Measurements from ENCODE around the gene SLC35F6.
"Not testable (repeated sequence)": the region's sequence is repeated elsewhere in the genome, so short reads cannot be mapped to it uniquely, and the experiment has no call there.

Gene SLC35F6

DNA sequence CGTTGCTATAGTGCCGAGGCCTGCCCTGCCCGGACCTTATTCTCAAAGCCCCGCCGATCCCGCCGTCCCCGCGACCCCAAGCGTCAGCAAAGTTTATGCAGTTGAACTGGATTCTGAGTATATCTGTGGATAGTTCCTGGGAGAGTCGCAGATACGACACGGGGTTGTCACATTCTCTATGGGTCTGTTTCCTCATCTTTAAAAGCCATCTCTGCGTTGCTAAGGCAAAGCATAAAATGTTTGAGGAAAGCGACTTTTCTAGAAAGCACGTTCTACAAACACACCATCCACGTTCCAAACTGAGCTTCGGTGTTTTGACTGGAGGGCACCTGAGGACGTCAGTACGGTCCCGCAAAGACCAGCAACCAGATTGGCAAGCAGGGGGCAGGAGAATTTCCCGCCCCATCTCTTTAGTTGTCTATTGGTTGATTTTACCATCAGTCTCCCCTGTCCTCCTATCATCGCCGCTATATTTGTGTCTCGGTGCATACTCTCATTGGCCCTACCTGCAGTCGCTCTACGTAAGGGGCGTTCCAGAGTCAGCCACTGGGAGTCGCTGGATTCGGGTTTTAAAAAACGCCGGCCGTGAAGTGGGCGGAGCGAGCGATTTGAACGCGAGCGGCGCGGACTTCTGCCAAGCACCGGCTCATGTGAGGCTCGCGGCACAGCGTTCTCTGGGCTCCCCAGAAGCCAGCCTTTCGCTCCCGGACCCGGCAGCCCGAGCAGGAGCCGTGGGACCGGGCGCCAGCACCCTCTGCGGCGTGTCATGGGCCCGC, 21.5 kb downstream of the SLC35F6 start, which contains the start of gene CENPA:
CENPA (plus strand) TSS at position 626 of the 776 bp plus-strand sequence; CDS start at position 767, 141 bp downstream.
- DNase-seq, result peak; percentile 96

DNA sequence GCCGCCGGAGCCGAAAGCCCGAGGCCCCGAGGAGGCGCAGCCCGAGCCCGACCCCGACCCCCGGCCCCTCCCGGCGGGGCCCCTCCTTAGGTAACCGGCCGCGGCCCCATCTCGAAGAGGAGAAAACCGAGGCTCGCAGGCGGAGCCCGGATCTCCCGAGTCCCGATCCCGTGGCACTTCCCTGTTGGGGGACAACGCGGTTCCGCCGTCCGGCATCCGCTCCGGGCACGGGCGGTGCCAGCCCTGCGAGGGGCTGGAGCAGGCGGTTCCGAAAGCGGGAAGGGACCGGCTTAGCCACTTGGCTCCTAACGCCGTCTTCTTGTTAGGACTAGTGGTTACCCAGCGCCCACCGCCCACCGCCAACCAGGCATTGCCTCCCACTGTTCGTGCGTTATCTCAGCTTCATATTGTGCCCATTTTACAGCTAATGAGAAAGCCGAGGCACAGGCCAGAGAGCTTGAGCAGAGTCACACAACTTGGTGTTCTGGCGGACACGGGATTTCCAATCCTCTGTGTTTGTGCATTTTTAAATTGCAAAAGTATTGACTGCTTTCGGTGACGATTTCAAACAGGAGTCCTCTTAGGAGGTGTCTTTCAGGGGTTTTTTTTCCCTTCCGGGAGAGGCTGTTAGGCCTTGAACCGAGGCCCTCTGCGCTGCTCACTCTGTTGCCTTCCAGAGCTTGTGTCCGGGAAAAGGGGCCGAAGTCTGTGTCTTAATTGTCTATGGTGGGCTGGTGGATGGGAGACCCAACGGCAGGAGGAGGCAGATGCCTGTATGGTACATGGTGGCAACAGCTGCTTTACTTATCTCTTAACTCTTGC, 22.3 kb downstream of the SLC35F6 start:
- no peak for DNase-seq

DNA sequence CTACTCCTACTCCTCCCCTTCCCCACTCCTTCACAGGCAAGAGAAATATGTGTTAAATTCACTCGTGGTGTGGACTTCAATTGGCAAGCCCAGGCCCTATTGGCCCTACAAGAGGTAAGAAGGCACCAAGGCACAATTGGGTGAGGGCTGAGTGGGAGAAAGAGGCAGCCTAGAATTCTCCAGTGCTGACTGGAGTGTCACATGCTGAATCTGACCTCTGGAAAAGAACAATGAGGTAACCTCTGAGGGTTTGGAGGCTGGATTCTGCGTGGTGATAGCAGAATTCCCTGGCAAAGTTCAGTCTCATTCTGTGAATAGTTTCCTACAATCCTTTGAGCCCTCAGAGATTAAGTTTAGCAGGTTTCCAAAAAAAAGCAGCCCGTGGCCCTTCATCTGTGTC, 28.6 kb downstream of the SLC35F6 start:
- DNase-seq, result no peak

DNA sequence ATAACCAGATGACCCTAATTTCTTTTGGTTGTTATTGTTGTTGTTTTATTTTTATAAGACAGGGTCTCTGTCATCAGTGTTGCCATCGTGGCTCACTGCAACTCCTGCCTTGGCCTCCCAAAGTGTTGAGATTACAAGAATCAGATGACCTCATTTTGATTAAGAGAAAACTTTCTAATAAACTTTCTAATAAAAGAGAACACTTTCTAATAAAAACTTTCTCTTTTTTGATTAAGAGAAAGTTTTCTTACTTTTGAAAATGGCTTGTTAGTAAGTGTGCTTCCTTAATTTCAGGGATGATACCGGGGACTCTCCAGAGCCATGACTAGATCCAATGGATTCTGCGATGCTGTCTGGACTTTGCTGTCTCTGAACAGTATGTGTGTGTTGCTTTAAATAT, 29.4 kb downstream of the SLC35F6 start:
- DNase-seq, result no peak

DNA sequence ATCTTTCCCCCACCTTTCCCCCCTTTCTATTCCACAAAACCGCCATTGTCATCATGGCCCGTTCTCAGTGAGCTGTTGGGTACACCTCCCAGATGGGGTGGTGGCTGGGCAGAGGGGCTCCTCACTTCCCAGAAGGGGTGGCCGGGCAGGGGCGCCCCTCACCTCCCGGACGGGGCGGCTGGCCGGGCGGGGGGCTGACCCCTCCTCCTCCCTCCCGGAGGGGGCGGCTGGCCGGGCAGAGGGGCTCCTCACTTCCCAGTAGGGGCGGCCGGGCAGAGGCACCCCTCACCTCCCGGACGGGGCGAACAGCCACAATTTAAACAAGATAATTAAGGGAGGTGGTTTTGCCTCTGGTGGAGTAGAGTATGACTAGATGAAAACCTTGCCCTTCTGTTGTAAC, 31.1 kb downstream of the SLC35F6 start:
- DNase-seq, result not testable (repeated sequence)

DNA sequence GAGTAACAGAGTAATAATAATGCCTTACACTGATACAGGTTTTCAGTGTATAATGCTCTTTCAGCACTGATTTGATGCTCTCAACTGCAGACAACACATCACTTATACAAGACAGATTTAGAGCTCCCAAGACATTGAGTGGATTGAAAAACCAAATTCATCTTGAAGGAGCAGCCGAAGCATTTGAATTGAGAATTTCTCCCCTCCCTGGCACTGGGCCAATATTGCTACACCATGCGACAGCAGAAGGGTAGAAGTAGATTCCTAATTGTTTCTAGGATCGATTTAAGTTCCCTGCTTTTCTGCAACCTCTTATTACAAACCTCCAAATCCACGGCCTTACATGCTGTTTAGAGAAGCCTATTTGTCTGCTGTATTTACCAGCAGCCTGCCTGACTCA, 37.2 kb downstream of the SLC35F6 start:
- DNase-seq, result no peak

DNA sequence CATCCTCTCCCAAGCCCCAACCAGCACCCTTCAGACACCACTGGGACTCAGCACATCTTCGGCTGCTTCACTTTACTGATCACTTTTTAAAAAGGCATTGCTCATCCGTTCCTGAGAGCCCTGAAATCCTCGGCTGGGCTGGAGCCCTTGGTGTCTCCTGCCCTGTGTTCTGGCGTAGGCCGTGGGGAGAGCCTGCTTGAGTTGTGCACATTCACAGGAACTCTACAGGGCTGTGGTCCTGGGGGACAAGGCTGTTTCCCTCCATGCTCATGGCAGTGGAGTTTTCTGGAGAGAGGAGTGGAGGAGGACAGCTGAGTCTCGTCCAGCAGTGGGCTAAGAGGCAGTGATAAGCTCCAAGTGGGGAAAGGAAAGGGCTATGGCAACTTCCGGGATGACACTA, 37.7 kb downstream of the SLC35F6 start:
- no peak for DNase-seq

DNA sequence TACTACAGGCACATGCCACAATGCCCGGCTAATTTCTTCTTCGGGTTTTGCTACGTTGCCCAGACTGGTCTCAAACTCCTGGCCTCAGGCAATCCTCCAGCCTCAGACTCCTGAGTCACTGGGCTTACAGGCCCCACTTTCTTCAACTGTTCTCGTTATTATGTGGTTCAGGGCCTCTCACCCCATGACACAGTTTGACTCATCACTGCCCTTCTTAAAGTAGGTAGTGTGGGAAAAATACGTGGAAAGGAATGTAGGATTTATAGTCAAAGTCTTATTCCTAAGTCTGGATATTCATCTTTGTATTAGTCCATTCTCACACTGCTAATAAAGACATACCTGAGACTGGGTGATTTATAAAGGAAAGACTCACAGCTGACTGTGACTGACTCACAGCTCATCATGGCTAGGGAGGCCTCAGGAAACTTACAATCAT, 41.2 kb downstream of the SLC35F6 start:
- no peak for DNase-seq

DNA sequence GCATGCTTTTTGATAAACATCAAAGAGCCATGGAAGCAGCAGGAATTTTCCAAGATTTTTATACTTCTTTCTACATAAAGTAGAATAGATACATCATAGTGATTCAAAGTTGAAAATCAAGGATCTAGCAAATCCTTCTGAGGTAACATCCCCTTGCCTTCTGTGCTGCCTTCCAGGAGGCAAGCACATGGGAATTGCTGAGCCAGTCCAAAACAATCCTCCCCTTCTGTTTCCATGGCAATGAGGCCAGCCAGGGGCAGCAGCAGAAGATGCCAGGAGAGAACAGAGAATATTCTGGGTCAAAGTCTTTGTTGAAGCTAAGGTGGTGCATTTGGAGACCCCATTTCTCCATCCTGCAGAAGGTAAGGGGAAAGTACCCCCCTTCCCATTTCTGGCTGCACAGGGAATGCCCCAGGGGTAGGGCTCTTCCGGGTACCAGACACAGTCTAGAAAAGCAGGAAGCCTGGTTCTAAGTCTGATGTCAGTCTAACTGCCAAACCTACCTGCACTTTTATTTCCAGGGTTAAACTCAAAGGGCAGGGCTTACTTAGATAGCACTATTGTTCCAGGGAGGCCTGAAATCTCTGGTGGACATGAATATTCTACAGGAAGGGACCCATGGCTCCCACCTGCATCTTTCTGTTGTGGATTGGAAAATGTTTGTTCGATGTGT, 43.8 kb downstream of the SLC35F6 start:
- DNase-seq, result no peak

DNA sequence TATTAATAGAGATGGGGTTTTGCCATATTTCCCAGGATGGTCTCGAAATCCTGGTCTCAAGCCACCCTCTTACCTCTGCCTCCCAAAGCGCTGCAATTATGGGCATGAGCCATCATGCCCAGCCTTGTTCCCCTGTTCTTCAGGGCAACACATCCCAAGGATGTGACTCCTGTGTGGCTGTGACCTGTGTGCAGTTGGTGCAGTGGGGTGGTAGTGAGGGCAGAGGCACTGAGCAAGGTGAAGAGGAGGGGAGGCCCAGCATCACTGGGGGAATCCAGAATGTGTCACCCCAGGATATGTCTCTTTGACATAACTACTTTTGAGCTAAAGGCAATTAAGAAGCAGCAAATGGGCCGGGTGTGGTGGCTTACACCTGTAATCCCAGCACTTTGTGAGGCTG, 45.1 kb downstream of the SLC35F6 start:
- no peak for DNase-seq

DNA sequence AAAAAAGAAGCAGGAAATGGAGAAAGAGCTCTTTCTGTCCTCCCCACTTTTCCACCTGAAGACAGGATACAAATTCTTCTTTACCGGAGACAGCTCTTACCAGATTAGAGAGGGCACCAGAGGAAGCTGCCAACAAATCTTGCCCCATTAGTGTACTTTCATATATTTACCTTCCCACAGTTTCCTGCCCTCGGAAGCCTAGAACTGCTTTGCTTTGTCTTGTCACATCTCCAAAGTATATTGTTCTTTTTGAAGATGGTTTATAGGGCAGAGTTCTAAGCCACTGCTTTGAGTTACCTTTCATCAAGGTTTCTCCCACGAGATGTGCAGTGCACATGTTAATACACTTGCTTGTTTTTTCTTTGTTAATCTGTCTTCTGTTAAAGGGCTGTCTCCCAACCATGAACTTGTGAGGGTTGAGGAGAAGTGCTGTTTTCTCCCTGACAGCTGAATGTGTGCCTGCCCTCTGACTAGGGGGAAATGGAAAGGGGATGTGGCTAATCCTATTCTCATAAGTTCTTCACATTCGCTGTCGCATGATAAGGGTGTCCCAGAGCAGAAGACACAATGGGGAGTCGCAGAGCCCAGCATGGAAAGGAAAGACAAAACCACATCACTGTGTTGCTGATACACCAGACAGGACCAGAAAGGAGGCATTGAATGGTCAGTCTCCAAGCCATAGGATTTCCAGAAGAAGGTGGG, 45.9 kb downstream of the SLC35F6 start:
- DNase-seq, result peak; percentile 27

DNA sequence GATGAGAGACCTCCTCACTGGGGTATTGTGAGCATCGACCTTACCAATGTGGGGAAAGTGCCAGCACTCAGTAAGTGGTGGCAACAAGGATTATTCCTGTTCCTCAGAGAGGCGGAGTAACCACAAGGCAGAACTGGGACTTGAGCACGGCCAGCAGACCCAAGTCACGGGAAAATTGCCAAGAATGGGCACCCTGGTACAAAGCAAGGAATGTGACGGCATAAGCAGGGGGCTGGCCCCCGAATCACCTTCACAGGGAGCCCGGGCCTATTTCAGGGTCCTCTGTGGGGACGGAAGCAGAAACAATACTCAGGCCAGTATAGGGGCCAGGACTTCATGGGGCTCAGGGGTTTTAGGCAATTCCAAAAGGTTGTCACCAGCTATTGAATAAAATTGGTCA, 47.2 kb downstream of the SLC35F6 start:
- no peak for DNase-seq

DNA sequence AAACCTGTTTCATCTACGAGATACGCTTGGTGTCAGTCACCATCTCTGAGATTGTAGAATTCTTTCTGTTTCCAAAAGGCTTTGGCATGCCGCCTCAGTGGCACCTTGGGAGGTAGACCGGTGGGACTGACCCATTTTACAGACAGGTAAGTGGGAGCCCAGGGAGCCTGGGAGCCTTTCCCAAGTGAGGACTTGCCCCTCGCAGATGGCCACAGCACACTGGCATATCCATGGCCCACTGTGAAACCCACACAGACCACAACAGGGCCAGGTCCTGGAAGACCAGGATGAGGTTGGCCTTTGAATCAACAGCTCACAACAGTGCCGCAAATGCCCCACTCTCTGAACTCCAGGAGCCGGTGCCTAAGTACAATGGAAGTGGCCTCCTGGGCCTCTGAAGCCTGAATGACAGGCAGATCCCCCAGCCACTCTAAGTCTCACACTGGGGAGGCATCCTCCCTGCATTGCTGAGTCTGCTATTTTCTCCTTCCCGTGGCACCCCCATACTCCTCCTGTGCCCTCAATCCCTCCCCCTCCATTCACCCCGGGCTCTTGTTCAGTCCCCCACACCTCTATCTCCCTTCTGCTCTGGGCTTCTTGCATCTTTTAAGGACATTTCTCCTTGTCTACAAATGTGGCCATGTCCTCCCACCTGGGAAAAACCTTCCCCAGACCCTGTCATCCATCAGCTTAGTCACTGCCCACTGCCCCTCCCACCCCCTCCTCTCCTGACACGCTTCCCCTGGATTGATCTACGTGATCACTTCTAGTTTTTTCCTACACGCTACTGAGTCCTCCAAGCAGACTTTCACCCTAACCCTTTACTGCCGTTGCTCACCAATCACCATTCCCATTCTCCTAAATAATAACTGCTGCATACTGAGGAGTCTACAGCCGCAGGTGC, 48.0 kb downstream of the SLC35F6 start:
- no peak for DNase-seq

DNA sequence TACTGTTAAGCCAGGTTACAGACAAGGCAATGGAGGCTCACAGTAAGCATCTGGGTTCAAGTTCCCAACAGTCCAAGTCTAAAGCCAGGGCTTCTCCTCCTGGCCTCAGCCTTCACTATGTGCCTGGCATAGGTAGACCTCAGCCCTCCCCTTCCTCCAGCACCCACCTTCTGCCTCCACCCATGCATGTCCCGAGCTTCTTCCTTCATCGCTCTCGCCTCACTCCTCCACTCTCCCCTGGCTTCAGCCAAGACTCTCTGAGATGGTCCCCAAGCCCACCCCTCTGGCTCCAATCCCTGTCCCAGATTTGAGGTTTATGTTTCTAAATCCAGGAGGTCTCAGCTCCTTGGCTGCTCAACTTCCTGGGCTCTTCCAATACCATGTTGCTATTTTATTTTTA, 48.6 kb downstream of the SLC35F6 start:
- no peak for DNase-seq

DNA sequence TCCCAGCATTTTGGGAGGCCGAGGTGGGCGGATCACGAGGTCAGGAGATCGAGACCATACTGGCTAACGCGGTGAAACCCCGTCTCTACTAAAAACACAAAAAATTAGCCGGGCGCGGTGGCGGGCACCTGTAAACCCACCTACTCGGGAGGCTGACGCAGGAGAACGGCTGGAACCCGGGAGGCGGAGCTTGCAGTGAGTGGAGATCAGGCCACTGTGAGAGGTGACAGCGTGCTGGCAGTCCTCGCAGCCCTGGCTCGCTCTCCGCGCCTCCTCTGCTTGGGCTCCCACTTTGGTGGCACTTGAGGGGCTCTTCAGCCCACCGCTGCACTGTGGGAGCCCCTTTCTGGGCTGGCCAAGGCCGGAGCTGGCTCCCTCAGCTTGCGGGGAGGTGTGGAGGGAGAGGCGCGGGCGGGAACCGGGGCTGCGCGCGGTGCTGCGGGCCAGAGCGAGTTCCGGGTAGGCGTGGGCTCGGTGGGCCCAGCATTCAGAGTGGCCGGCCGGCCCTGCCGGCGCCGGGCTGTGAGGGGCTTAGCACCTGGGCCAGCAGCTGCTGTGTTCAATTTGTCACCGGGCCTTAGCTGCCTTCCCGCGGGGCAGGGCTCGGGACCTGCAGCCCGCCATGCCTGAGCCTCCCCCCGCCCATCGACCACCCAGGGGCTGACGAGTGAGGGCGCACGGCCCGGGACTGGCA, 50.1 kb downstream of the SLC35F6 start:
- DNase-seq, result not testable (repeated sequence)

DNA sequence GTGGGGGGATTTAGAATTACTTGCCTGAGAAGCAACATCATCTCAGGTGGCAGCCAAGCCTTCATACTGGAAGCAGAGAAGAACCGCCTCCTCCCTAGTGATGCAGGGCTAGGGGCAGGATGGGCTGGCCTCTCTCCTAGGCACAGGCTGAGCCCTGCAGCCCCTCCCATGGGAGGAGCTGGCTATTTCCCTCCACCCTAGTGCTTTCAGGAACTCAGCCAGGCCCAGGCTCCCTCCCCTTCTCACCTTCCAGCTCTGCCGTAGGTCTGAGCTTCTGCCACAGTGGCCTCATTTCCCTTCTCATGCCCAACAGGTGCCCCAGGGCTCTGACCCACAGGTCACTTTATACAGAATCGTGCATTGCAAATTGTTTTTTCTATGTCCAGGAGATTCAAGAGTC, 52.8 kb downstream of the SLC35F6 start:
- no peak for DNase-seq

DNA sequence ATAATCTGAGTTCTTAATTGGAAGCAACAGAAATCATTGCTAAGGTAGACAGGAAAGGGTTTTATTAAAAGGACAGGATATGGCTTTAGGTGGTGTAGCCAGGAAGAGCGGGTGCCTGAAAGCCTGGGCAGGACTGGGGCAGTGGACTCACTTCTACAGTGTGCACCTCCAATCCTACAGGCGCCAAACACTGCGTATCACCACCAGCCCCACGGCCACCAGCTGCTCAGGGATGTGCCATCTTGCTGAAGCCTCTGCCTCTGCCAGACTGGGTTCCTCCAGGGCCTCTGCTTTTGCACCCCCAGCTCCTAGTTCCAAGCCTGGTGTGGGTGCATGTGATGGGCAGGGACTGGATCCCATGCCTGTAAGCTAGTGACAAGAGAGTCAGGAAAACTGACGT, 54.2 kb downstream of the SLC35F6 start:
- DNase-seq, result no peak

DNA sequence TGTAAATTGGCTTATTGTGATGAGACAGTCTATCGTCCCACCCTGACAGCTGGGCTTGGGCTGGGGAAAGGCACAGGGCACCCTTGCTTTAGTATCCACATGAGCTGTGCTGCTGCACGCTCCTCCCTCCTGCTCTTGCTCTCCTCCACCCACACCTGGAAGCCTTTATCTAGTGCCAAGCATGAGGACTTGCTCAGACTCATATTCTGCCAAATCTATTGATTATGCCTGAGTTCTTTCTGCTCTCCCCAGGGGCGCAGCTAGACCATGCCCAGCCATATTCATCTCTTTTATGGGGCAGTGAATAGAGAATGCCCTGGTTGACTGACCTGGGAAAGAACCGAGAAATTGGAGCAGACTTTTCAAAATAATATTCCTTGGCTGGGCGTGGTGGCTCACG, 54.9 kb downstream of the SLC35F6 start:
- no peak for DNase-seq

DNA sequence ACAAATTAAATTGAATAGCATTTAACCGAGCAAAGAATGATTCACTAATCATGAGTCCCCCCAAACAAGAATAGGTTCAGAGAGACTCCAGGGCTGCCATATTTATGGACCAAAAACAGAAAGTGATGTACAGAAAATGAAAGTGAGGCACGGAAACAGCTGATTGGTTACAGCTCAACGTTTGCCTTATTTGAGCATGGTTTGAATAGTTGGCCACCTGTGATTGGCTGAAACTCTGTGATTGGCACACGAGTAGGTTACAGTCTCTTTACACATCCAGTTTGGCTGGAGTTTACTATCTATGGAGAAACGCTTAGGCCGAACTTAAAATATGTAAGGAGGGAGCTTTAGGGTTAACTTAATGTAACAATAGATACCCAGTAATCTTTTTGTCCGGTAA, 56.8 kb downstream of the SLC35F6 start:
- no peak for DNase-seq

DNA sequence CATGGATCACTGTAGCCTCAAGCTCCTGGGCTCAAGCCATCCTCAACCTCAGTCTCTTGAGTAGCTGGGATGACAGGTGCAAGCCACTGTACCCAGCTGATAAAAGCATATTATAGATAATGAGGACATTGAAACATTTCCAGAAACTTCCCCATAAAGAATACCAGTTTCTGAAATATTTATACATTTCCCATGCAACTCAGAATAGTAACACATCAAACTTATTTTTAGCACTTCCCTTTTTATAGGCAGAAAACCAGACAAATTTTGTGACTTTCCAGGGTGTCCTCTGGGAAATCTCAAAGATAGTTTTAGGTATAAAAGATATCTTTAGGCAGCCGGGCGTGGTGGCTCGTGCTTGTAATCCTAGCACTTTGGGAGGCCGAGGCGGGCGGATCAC, 58.8 kb downstream of the SLC35F6 start:
- DNase-seq, result no peak

Data from CD4-positive, alpha-beta T cell treated with Interleukin-17A for 4 hours (primary cell).